ENCODE results near the gene SRSF12. TPM values are rescaled to one million over a fixed set of nuclear protein-coding genes. Genes with fewer than 3 reads are reported as not detected.

SRSF12 gene
- total RNA-seq, 1 experiment from 2014 or later, result 0.34 TPM

Other genes with a start within 250 kb of the SRSF12 start
- 27.8 and 33.7 TPM in 2 replicates for gene RNGTT, start 154.5 kb downstream of the SRSF12 start, total RNA-seq (2014; rRNA removed; shearing (Covaris generic))
- 10.9 and 15.3 TPM in 2 replicates for gene PNRC1, start 37.3 kb downstream of the SRSF12 start, total RNA-seq (2014; rRNA removed; shearing (Covaris generic))
- 29.8 and 30.6 TPM in 2 replicates for gene PM20D2, start 28.0 kb upstream of the SRSF12 start, total RNA-seq (2014; rRNA removed; shearing (Covaris generic))
- gene GABRR1, start 99.3 kb upstream of the SRSF12 start, total RNA-seq (2014; rRNA removed; shearing (Covaris generic)), result 0.02 TPM in 1 of 2 replicates, not detected in the other
- gene GABRR2, start 197.2 kb upstream of the SRSF12 start, total RNA-seq (2014; rRNA removed; shearing (Covaris generic)), result not detected in 2 replicates
- 36.5 and 39.4 TPM in 2 replicates for gene UBE2J1, start 234.7 kb upstream of the SRSF12 start, total RNA-seq (2014; rRNA removed; shearing (Covaris generic))

All from A172 (cell line).